Activated CD8-positive, alpha-beta memory T cell treated with anti-CD3 and anti-CD28 coated beads for 4 hours (primary cell): ENCODE data around the gene PCDHGC5.

Experiments
- DNase-seq, 2 donors: peaks; one replicate each; pipeline ENCODE4 v3.0.0-alpha.2; 2020; ENCODE audit warnings: low read depth in 2 of 2

Gene PCDHGC5

DNA sequence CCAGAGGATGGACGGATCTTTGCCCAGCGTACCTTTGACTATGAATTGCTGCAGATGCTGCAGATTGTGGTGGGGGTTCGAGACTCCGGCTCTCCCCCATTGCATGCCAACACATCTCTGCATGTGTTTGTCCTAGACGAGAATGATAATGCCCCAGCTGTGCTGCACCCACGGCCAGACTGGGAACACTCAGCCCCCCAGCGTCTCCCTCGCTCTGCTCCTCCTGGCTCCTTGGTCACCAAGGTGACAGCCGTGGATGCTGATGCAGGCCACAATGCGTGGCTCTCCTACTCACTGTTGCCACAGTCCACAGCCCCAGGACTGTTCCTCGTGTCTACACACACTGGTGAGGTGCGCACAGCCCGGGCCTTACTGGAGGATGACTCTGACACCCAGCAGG lies 1.9 kb downstream of the PCDHGC5 start:
- no peak for DNase-seq

DNA sequence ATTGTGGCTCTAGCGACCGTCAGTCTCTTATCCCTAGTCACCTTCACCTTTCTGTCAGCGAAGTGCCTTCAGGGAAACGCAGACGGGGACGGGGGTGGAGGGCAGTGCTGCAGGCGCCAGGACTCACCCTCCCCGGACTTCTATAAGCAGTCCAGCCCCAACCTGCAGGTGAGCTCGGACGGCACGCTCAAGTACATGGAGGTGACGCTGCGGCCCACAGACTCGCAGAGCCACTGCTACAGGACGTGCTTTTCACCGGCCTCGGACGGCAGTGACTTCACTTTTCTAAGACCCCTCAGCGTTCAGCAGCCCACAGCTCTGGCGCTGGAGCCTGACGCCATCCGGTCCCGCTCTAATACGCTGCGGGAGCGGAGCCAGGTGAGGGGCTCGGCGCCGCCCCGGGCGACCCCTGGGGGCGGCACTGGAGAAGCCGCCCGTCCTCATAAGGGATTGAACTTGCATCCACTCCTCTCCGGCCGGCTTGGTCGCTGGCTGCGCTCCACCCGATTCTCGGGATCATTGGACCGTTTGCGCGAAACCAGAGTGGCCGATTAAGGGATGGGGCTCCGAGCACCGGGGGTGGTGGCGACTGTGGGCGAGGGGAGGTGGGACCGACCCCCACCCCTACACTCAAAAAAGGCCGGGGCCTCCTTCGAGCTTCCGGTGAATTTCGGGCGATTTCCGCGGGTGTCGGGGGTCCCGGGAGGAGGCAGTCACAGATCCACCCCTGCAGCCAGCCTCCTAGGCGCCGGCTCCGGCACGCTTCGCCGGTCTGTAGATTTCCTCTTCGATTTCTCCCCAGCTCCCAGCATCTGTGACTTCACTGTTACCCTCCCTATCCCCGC lies 2.7 kb downstream of the PCDHGC5 start:
- no peak for DNase-seq

DNA sequence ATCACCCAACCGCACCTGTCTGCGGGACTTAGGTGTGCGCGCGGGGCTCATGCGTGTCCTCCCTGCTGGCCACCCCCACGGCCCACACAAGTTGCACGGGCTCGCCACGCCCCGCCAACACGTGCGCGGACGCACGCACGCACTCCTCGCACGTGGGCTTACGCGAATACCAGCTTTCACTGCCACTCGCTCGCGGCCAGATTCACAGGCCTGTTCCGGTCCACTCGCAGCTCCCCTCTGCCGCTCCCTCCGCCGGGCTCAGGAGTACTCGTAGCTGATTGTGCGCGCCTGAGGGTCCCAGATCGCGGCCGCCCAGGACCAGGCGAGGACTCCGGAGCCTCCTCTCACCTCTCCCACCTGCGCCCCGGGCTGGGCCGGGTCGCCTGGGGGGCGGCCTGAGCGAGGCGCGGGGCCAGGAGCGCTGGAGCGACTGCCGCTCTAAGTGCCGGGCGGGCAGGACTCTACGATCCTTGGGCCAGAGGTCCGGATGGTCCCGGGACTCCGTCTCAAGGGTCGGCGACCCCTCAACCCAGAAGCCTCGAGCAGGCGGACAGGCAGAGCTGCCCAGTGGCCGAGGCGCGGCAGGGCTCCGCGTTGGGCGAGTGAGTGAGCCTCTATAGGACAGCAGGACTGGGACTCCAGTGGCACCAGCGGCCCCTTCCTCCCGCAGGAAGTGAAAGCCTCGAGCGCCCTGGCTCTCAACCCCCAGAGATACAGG lies 3.4 kb downstream of the PCDHGC5 start:
- no peak for DNase-seq

DNA sequence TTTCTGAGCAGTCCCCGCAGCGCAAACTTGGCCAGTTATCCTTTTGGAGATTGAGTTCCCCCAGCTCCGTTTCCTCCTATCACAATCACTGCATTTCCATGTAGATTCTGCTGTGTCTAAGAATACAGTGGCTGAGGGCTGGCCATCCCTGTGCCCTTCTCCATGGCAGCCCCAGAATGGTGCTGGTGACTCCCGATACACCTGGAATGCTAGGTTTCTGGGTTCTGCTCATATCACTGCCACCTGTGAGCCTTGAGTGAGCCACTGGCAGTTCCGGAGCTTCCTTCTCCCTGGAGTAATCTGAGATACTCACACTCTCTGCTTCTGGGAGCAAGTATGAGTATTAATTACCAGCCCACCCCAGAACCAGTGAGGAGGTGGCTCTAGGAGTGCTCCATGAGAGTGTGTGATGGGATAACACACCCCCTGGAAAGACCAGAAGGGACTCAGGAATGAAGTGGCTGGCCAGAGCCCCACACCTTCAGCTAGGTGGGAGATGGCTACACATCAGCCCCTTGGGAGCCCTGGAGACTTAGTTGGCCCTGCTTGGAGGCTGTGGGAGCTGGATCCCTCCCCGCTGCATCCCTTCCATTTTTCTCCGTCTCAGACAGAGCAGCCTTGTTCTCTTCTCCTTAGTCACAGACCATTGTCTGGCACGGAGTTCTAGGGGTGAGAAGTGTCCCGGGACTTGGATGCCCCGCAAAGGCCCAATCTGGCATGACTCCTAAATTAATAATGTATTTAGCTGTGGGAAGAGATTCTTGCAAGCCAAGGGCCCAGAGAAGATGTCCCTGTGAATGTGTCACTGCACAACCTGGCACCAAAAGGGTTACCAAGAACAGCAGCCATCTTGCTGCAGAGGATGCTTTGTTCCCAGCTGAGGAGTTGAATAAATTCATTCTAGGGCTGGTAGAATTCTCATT lies 4.9 kb downstream of the PCDHGC5 start:
- no peak for DNase-seq

DNA sequence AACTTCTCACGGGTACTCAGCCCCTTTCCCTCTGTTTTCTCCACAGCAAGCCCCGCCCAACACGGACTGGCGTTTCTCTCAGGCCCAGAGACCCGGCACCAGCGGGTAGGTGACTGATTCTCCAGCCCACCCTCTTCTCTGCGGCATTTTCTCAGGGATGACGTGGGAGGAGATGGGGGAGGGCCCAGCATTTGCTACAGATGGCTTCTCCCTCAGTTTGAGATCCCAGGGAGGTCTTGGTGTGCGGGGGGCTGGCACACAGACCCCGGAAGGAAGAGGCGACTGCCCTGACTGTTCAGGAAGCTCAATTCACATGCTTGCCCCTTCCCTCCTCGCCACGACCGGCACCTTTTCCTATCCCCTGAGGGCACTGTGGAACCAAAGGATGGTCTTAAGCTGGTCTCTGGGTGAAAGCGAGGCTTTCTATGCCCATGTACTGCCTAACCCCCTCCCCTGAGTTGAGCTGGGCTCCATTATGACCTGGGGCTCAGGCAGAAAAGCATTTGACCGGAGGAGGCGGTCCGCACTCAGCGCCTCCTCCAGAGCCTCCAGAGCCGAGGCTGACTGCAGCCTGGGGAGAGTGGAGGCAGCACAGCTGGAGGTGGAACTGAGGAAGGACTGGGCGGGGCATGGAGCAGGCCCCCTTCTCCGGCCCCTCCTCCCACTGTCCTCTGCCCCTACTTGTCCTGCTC lies 6.0 kb downstream of the PCDHGC5 start:
- no peak for DNase-seq

DNA sequence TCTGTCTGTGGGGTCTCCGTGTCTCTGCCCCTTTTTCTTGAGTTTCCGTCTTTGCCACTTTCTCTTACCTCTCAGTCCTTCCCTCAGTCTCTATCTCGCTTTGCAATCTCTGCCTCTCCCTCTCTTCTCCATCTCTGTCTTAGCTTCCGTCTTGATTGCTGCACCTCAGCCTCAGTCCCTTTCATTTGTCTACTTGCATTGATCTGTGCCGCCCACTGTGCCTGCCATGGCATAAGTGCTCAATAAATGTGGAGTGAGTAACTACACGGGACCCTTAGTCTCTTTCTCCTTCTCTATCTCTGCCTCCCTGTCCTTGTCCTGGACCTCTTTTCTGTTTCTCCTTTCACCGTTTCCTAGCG lies 6.6 kb downstream of the PCDHGC5 start:
- DNase-seq: no peak

DNA sequence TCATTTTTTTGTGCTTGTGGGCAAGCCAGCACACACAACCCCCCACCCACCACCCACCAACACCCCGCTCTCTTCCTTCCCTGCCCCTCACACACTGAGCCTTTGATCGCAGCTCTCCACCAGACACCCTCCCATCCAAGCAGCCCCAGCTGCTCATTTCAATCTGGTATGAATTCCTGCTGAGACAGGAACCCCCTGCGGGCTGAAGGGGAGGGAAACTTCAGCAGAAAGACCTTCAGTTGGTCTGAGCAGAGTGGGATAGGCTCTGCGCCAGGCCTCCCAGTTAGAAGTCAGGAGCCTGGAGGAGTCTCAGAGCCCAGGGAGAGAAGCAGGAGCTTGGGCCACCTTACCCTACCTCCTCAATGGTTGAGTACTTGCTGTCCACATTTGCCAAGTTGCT lies 7.2 kb downstream of the PCDHGC5 start:
- DNase-seq: no peak

DNA sequence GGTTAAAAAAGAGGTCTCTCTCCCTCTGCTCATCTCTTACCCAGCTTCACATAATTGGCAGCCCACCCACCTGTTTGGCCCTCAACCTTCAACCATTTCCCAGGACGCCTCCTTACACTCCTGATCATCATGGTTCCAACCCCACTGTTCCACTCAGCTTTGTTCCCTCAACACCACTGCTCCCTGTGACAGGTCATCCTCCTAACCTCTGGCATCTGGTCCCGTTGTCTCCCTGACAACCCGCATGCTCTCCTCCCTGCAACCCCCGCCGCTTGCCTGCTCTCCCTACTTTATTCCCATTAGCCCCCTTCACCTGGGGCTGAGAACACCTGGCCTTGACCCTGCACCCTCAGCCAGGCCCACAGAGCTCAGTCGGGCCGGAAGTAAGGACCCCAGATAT lies 12.9 kb downstream of the PCDHGC5 start:
- no peak for DNase-seq

DNA sequence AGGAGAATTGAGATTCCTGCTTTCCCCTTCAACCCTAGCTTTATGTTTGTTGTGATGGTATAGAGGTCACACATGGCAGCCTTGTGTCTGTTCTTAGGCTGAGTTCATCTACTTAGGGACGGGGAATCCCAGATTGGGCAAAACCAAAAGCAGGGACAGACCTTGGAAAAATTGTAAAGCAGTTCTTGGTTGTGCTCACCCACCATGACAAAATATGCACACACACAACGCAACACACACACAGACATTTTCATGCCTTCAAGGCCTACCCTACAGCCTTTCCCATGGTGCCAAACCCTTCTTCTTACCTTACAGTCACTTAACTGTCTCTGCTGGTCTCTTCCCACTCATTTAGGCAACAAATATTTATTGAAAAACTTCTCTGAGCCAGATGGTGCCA lies 14.8 kb downstream of the PCDHGC5 start:
- DNase-seq: no peak

DNA sequence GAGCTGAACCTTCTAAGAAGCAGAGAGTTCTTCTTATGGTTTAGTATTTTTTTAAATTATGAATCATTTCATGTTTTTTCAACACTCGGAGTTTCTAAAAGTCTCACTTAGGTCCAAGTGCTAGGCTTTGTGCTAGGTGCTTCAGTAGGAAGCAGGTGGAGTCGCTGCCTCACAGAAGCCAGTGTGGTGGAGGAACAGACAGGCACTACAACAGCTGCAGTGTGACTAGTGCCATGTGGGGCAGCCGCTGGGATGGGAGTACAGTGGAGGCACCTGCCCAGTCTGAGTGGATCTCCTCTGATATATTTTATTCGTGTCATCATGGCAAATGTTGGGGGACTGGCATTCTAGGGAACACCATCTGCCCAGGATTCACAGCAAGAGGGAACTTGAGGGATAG lies 15.3 kb downstream of the PCDHGC5 start:
- no peak for DNase-seq

DNA sequence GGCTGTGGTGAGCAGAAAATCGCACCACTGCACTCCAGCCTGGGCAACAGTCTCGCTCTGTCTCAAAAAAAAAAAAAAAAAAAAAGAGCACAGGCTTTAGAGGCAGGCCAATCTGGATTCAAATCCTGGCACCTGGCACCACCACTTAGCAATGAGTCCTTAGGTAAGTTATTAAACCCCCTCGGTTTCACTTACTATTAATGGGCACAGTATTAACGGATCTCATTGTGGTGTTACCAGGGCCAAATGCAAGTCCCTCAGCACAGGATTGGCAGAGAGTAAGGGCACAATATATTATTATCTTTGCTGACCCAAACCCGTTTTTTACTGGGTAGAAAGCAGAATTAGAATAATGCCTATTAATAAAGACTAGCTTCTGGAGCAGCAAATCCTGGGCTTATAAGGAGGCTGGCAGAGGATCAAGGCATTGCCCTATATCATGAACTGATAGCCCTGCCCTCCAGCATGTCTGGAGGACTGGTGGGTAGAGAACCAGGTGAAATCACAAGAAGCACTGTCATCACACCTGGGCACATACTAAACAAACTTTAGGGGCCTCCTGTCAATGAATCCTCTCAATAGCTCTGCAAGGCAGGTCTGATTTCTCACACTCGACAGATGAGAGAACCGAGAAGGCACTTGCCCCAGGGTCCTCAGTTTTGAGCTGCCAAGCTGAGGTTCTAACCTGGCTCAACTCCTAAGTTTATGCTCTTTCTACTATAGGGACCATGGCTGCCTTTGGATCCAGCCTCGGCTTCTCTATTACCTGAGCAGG lies 17.7 kb downstream of the PCDHGC5 start:
- no peak for DNase-seq

DNA sequence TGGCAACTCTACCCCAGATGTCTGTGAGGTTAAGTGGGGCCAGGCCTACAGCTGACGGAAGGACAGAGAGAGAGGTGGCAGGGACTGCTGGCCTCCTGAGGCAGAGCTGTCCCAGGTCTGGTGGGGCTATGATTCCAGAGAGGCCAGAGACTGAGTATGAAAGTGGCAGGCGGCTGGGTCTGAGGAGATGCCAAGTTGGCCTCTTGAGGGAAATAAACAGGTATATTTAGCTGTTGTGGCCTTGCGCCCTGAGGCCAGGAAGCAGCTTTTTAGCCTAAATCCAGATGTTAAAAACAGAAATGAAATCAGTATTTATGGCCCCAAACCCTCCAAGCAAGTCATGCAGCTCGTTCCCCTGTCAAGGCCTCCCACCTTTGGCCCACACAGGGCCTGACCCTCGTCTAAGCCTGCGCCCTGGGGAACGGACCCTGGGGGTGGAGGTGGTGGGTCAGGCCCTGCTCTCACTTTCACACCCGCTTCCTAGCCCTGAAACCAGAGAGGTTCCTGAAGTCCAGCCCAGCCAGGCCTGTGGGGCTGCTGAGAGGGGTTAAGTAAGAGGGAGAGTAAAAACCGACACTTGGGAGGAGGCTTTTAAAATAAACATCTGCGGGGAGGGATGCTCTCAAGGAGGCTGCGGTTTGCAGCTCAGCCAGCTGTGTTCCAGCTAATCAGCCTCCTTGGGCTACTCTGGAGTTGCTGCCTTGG lies 18.7 kb downstream of the PCDHGC5 start:
- no peak for DNase-seq

DNA sequence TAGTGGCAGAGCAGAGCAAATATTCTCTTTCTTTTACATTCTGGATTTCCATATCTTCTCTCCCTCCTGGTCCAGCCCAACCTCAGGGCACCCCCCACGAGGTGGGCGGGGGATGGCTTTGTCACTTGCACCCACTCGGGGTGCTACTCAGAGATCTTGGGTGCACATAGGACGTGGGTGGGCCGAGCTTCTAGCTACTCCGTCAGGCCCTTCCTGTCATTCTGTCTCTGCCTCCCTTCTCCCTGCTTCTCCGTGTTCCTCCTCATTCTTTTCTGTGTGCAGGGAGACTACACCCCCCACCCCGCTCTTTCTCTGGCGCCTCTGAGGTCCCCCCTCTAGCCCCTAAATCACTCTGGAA lies 19.5 kb downstream of the PCDHGC5 start:
- DNase-seq: no peak

DNA sequence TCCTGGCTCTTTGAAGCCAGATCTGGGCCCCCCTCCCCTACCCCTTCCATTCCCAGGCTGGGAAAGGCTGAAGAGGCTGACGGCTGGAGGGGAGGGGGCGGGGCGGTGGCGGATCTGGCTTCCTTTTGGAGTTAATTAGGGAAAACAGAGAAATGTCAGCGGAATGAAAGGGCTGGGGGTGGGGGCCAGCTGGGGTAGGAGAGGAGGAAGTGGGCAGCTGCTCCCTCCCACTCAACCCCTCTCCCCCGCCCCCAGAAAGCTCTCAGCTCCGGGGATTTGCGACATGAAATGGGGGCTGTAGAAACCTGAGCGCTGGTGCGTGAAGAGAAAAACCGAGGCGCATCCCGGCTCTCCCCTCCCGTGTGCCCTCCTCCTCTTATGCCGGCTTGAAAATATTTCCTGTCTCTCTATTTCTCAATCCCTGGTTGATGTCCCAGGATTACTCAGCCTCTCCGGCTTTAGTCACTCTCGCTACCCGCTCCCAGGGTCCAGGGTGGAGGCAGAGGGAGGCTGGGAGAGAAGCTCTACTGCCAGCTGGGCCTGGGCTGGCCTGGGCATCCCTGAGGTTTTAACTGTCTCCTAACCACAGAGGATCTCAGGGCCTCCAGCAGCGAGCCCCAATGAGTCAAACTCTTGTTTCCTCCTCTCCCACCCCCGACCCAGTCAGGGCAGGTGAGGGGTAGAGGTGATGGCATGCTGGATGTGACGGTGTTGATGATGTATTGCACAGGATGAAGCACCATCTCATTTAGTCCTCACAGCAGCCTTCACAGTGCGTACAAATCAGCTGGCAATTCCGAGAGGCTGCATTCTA lies 20.1 kb downstream of the PCDHGC5 start:
- no peak for DNase-seq

DNA sequence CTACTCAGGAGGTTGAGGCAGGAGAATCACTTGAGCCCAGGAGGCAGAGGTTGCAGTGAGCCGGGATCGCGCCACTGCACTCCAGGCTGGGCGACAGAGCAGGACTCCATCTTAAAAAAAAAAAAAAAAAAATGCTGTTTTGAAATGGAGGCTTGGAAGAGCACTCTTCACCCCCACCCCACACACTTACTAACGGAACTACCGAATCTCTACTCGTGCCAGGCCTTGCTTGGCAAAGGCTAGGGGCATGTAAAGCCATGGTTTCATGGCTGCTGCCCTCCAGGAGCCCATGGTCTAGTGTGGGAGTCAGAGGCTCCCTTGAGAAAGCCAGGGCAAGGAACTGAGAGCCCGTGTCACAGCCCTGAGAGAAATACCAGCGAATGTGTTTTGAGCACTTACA lies 21.3 kb downstream of the PCDHGC5 start:
- no peak for DNase-seq

DNA sequence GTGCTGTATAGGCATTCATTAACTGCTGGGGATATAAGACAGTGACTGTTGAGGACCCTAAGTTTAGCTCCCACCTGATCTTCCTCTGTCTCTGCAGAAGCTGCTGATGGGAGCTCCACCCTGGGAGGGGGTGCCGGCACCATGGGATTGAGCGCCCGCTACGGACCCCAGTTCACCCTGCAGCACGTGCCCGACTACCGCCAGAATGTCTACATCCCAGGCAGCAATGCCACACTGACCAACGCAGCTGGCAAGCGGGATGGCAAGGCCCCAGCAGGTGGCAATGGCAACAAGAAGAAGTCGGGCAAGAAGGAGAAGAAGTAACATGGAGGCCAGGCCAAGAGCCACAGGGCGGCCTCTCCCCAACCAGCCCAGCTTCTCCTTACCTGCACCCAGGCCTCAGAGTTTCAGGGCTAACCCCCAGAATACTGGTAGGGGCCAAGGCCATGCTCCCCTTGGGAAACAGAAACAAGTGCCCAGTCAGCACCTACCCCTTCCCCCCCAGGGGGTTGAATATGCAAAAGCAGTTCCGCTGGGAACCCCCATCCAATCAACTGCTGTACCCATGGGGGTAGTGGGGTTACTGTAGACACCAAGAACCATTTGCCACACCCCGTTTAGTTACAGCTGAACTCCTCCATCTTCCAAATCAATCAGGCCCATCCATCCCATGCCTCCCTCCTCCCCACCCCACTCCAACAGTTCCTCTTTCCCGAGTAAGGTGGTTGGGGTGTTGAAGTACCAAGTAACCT lies 22.1 kb downstream of the PCDHGC5 start:
- no peak for DNase-seq

DNA sequence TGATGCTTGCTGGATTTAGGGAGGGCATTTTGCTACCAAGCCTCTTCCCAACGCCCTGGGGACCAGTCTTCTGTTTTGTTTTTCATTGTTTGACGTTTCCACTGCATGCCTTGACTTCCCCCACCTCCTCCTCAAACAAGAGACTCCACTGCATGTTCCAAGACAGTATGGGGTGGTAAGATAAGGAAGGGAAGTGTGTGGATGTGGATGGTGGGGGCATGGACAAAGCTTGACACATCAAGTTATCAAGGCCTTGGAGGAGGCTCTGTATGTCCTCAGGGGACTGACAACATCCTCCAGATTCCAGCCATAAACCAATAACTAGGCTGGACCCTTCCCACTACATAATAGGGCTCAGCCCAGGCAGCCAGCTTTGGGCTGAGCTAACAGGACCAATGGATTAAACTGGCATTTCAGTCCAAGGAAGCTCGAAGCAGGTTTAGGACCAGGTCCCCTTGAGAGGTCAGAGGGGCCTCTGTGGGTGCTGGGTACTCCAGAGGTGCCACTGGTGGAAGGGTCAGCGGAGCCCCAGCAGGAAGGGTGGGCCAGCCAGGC lies 23.0 kb downstream of the PCDHGC5 start:
- no peak for DNase-seq

DNA sequence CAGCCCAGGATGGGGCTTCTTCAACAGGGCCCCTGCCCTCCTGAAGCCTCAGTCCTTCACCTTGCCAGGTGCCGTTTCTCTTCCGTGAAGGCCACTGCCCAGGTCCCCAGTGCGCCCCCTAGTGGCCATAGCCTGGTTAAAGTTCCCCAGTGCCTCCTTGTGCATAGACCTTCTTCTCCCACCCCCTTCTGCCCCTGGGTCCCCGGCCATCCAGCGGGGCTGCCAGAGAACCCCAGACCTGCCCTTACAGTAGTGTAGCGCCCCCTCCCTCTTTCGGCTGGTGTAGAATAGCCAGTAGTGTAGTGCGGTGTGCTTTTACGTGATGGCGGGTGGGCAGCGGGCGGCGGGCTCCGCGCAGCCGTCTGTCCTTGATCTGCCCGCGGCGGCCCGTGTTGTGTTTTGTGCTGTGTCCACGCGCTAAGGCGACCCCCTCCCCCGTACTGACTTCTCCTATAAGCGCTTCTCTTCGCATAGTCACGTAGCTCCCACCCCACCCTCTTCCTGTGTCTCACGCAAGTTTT lies 23.6 kb downstream of the PCDHGC5 start:
- DNase-seq: peak; percentile 59 to 72
